Measurements from ENCODE around the gene GYS1. TPM values are rescaled to one million over a fixed set of nuclear protein-coding genes. Genes with fewer than 3 reads are reported as not detected.
"Not testable (repeated sequence)": the region's sequence is repeated elsewhere in the genome, so short reads cannot be mapped to it uniquely, and the experiment has no call there.

GYS1 gene
- total and polyA plus RNA-seq, 2 donors (not counting 1 experiment from before 2014, with no cell fraction given): 31.2 to 42.8 TPM

DNA sequence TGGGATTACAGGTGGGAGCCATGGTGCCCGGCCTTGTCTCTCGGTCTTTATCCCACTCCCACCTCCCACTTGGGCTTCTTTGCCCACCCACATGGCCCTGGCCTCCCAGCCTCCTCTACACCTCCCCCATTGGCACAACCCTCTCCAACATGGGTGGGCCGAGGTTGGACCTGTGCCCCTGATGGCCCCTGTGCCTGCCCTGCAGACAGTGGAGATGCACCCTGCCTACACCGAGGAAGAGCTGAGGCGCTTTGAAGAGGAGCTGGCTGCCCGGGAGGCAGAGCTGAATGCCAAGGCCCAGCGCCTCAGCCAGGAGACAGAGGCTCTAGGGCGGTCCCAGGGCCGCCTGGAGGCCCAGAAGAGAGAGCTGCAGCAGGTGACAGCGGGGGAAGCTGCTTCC lies 72.2 kb downstream of the GYS1 start:
- Histone ChIP-seq H3K27ac (ENCODE audit: insufficient read depth, low read length) (no peak overlapping the region), H3K4me3 (replicated peaks in 1 of 4; ENCODE audit: control extremely low read depth in 1 of 4, insufficient read depth in 1 of 4, low read depth in 3 of 4, low read length in 4 of 4) (no peak overlapping the region), H3K9me3 (ENCODE audit: control insufficient read depth, insufficient read depth, low read depth, low read length) (no peaks in the 10 kb centered on the region), H3K27me3 (ENCODE audit: control insufficient read depth, insufficient read depth, low read length) (no peaks in the 10 kb centered on the region), H3K4me1 (ENCODE audit: control insufficient read depth, extremely low read depth, insufficient read depth, low read length) (peaks cover 5% of the 10 kb centered on the region), H4K20me1 (ENCODE audit: control insufficient read depth, extremely low read depth, insufficient read depth, low read length) (no peaks in the 10 kb centered on the region), H3K36me3 (ENCODE audit: control insufficient read depth, insufficient read depth, low read length) (peaks cover 11% of the 10 kb centered on the region), H3K4me2 (ENCODE audit: extremely low read depth, insufficient read depth, low read length) (no peak overlapping the region), H3K9ac (ENCODE audit: insufficient read depth, low read length) (no peak overlapping the region), H2AFZ (ENCODE audit: low read length) (no peak overlapping the region), H3K79me2 (ENCODE audit: control insufficient read depth, insufficient read depth, low read length) (no peaks in the 10 kb centered on the region)
- TF ChIP-seq EZH2 (IDR thresholded peaks at IDR 0.05; ENCODE audit: low read length, missing control alignments): no peak
- TF ChIP-seq, protein P1, sequence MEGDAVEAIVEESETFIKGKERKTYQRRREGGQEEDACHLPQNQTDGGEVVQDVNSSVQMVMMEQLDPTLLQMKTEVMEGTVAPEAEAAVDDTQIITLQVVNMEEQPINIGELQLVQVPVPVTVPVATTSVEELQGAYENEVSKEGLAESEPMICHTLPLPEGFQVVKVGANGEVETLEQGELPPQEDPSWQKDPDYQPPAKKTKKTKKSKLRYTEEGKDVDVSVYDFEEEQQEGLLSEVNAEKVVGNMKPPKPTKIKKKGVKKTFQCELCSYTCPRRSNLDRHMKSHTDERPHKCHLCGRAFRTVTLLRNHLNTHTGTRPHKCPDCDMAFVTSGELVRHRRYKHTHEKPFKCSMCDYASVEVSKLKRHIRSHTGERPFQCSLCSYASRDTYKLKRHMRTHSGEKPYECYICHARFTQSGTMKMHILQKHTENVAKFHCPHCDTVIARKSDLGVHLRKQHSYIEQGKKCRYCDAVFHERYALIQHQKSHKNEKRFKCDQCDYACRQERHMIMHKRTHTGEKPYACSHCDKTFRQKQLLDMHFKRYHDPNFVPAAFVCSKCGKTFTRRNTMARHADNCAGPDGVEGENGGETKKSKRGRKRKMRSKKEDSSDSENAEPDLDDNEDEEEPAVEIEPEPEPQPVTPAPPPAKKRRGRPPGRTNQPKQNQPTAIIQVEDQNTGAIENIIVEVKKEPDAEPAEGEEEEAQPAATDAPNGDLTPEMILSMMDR (conservative IDR thresholded peaks at IDR 0.05 in 1 of 2, IDR thresholded peaks at IDR 0.05 in 1 of 2; ENCODE audit: low read depth in 1 of 2, low read length in 2 of 2): no peak
- DNase-seq (ENCODE audit: low read depth in 2 of 2): no peak

DNA sequence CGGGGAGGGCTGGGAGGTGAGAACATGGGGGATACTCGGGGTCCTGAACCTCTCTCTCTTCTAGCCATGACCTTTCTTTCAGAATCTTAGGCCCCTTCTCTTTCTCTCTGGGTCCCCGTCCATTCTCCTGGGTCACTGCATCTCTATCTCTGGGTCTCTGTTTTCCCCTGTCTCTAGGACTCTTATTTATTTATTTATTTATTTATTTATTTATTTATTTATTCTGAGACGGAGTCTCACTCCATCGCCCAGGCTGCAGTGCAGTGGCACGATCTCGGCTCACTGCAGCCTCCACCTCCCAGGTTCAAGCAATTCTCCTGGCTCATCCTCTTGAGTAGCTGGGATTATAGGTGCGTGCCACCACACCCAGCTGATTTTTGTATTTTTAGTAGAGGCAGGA lies 73.8 kb downstream of the GYS1 start:
- DNase-seq (ENCODE audit: low read depth in 2 of 2); H3K4me2 ChIP-seq (ENCODE audit: extremely low read depth, insufficient read depth, low read length); H3K27me3 ChIP-seq (ENCODE audit: control insufficient read depth, insufficient read depth, low read length); H3K79me2 ChIP-seq (ENCODE audit: control insufficient read depth, insufficient read depth, low read length); H3K9me3 ChIP-seq (ENCODE audit: control insufficient read depth, insufficient read depth, low read depth, low read length); H3K4me3 ChIP-seq (replicated peaks in 1 of 4; ENCODE audit: control extremely low read depth in 1 of 4, insufficient read depth in 1 of 4, low read depth in 3 of 4, low read length in 4 of 4); H3K4me1 ChIP-seq (ENCODE audit: control insufficient read depth, extremely low read depth, insufficient read depth, low read length); H3K9ac ChIP-seq (ENCODE audit: insufficient read depth, low read length); H3K27ac ChIP-seq (ENCODE audit: insufficient read depth, low read length); H4K20me1 ChIP-seq (ENCODE audit: control insufficient read depth, extremely low read depth, insufficient read depth, low read length); H2AFZ ChIP-seq (ENCODE audit: low read length): not testable (repeated sequence)
- H3K36me3 ChIP-seq (ENCODE audit: control insufficient read depth, insufficient read depth, low read length): peaks cover 11% of the 10 kb centered on the region

DNA sequence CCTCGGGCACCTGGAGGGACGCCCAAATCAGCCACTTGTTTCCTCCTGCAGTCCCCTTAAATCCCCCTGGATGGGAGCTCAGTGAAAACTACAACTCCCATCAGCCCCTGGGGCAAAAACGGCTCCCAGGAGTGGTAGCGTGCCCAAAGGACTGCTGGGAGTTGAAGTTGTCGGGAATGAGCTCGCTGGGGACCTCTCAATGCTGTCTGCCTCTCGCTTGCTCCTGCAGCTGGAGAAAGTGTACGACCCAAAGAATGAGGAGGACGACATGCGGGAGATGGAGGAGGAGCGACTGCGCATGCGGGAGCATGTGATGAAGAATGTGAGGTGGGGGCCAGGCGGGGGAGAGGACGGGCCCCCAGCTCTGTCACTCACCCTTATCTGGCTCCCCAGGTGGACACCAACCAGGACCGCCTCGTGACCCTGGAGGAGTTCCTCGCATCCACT lies 74.3 kb downstream of the GYS1 start:
- no peaks in the 10 kb centered on the region for H3K4me1 ChIP-seq (ENCODE audit: control insufficient read depth, extremely low read depth, insufficient read depth, low read length)
- TF ChIP-seq, protein P1 (conservative IDR thresholded peaks at IDR 0.05 in 1 of 2, IDR thresholded peaks at IDR 0.05 in 1 of 2; ENCODE audit: low read depth in 1 of 2, low read length in 2 of 2): no peak
- no peak for TF ChIP-seq EZH2 (IDR thresholded peaks at IDR 0.05; ENCODE audit: low read length, missing control alignments)
- no peaks in the 10 kb centered on the region for H3K79me2 ChIP-seq (ENCODE audit: control insufficient read depth, insufficient read depth, low read length)
- no peak for DNase-seq (ENCODE audit: low read depth in 2 of 2)
- no peak overlapping the region for H2AFZ ChIP-seq (ENCODE audit: low read length)
- no peaks in the 10 kb centered on the region for H4K20me1 ChIP-seq (ENCODE audit: control insufficient read depth, extremely low read depth, insufficient read depth, low read length)
- H3K9ac ChIP-seq (ENCODE audit: insufficient read depth, low read length): no peak overlapping the region
- no peak overlapping the region for H3K27ac ChIP-seq (ENCODE audit: insufficient read depth, low read length)
- H3K27me3 ChIP-seq (ENCODE audit: control insufficient read depth, insufficient read depth, low read length): no peaks in the 10 kb centered on the region
- H3K9me3 ChIP-seq (ENCODE audit: control insufficient read depth, insufficient read depth, low read depth, low read length): no peaks in the 10 kb centered on the region
- peaks cover 11% of the 10 kb centered on the region for H3K36me3 ChIP-seq (ENCODE audit: control insufficient read depth, insufficient read depth, low read length)
- no peak overlapping the region for H3K4me3 ChIP-seq (replicated peaks in 1 of 4; ENCODE audit: control extremely low read depth in 1 of 4, insufficient read depth in 1 of 4, low read depth in 3 of 4, low read length in 4 of 4)
- no peak overlapping the region for H3K4me2 ChIP-seq (ENCODE audit: extremely low read depth, insufficient read depth, low read length)

Other genes starting within 250 kb of the GYS1 start
- not detected in 2 replicates for gene IZUMO1, start 246.4 kb downstream of the GYS1 start, total RNA-seq
- gene IZUMO1, start 246.4 kb downstream of the GYS1 start, polyA plus RNA-seq: not detected in 2 replicates
- gene FUT1, start 240.7 kb downstream of the GYS1 start, total RNA-seq: under 0.01 and 0.17 TPM in 2 replicates
- 0.02 and 0.06 TPM in 2 replicates for gene FUT1, start 240.7 kb downstream of the GYS1 start, polyA plus RNA-seq
- gene FGF21, start 237.8 kb downstream of the GYS1 start, total RNA-seq: not detected in 2 replicates
- gene FGF21, start 237.8 kb downstream of the GYS1 start, polyA plus RNA-seq: not detected in 2 replicates
- 22.1 and 33.9 TPM in 2 replicates for gene BCAT2, start 182.3 kb downstream of the GYS1 start, total RNA-seq
- 22.8 and 23.2 TPM in 2 replicates for gene BCAT2, start 182.3 kb downstream of the GYS1 start, polyA plus RNA-seq
- gene HSD17B14, start 156.8 kb downstream of the GYS1 start, total RNA-seq: 7.7 and 11.1 TPM in 2 replicates
- 2.7 and 4.5 TPM in 2 replicates for gene HSD17B14, start 156.8 kb downstream of the GYS1 start, polyA plus RNA-seq
- gene PLEKHA4, start 124.7 kb downstream of the GYS1 start, total RNA-seq: 18.7 and 20.0 TPM in 2 replicates
- gene PLEKHA4, start 124.7 kb downstream of the GYS1 start, polyA plus RNA-seq: 6.6 and 11.1 TPM in 2 replicates
- 87.3 and 166 TPM in 2 replicates for gene PPP1R15A, start 120.9 kb downstream of the GYS1 start, total RNA-seq
- 46.3 and 116 TPM in 2 replicates for gene PPP1R15A, start 120.9 kb downstream of the GYS1 start, polyA plus RNA-seq
- gene TULP2, start 94.6 kb downstream of the GYS1 start, total RNA-seq: 0.51 and 0.83 TPM in 2 replicates
- gene TULP2, start 94.6 kb downstream of the GYS1 start, polyA plus RNA-seq: 0.10 and 0.28 TPM in 2 replicates
- gene NUCB1, start 93.0 kb downstream of the GYS1 start, total RNA-seq: 130 and 137 TPM in 2 replicates
- 101 and 129 TPM in 2 replicates for gene NUCB1, start 93.0 kb downstream of the GYS1 start, polyA plus RNA-seq
- 0.17 TPM in 1 of 2 replicates, not detected in the other for gene DHDH, start 59.6 kb downstream of the GYS1 start, total RNA-seq
- gene DHDH, start 59.6 kb downstream of the GYS1 start, polyA plus RNA-seq: 0.08 TPM in 1 of 2 replicates, not detected in the other
- 106 and 194 TPM in 2 replicates for gene BAX, start 38.4 kb downstream of the GYS1 start, total RNA-seq
- 70.1 and 90.3 TPM in 2 replicates for gene BAX, start 38.4 kb downstream of the GYS1 start, polyA plus RNA-seq
- 6,440 and 8,266 TPM in 2 replicates for gene FTL, start 28.0 kb downstream of the GYS1 start, total RNA-seq
- 1,844 and 2,689 TPM in 2 replicates for gene FTL, start 28.0 kb downstream of the GYS1 start, polyA plus RNA-seq
- 128 and 158 TPM in 2 replicates for gene RUVBL2, start 578 bp upstream of the GYS1 start, total RNA-seq
- 77.6 and 157 TPM in 2 replicates for gene RUVBL2, start 578 bp upstream of the GYS1 start, polyA plus RNA-seq
- gene LHB, start 23.8 kb upstream of the GYS1 start, total RNA-seq: not detected in 2 replicates
- gene LHB, start 23.8 kb upstream of the GYS1 start, polyA plus RNA-seq: 0.17 TPM in 1 of 2 replicates, not detected in the other
- gene CGB3, start 31.0 kb upstream of the GYS1 start, total RNA-seq: not detected in 2 replicates
- gene CGB3, start 31.0 kb upstream of the GYS1 start, polyA plus RNA-seq: not detected in 2 replicates
- gene CGB2, start 38.6 kb upstream of the GYS1 start, total RNA-seq: not detected in 2 replicates
- gene CGB2, start 38.6 kb upstream of the GYS1 start, polyA plus RNA-seq: not detected in 2 replicates
- gene CGB1, start 43.6 kb upstream of the GYS1 start, total RNA-seq: not detected in 2 replicates
- not detected in 2 replicates for gene CGB1, start 43.6 kb upstream of the GYS1 start, polyA plus RNA-seq
- not detected in 2 replicates for gene CGB5, start 50.5 kb upstream of the GYS1 start, total RNA-seq
- not detected in 2 replicates for gene CGB5, start 50.5 kb upstream of the GYS1 start, polyA plus RNA-seq
- not detected in 2 replicates for gene CGB8, start 55.8 kb upstream of the GYS1 start, total RNA-seq
- not detected in 2 replicates for gene CGB8, start 55.8 kb upstream of the GYS1 start, polyA plus RNA-seq
- gene CGB7, start 64.4 kb upstream of the GYS1 start, total RNA-seq: under 0.01 TPM in 2 replicates
- 0.07 and 0.12 TPM in 2 replicates for gene CGB7, start 64.4 kb upstream of the GYS1 start, polyA plus RNA-seq
- gene NTF4, start 71.5 kb upstream of the GYS1 start, total RNA-seq: not detected in 2 replicates
- gene NTF4, start 71.5 kb upstream of the GYS1 start, polyA plus RNA-seq: not detected in 2 replicates
- gene KCNA7, start 79.4 kb upstream of the GYS1 start, total RNA-seq: not detected in 2 replicates
- gene KCNA7, start 79.4 kb upstream of the GYS1 start, polyA plus RNA-seq: not detected in 2 replicates
- 114 and 142 TPM in 2 replicates for gene SNRNP70, start 92.1 kb upstream of the GYS1 start, total RNA-seq
- 72.2 and 83.0 TPM in 2 replicates for gene SNRNP70, start 92.1 kb upstream of the GYS1 start, polyA plus RNA-seq
- 8.0 and 10.9 TPM in 2 replicates for gene LIN7B, start 121.1 kb upstream of the GYS1 start, total RNA-seq
- 2.6 TPM in 2 replicates for gene LIN7B, start 121.1 kb upstream of the GYS1 start, polyA plus RNA-seq
- gene C19orf73, start 125.8 kb upstream of the GYS1 start, total RNA-seq: 0.51 and 0.83 TPM in 2 replicates
- gene C19orf73, start 125.8 kb upstream of the GYS1 start, polyA plus RNA-seq: 0.27 and 0.30 TPM in 2 replicates
- gene PPFIA3, start 126.2 kb upstream of the GYS1 start, total RNA-seq: 0.77 and 1.3 TPM in 2 replicates
- 0.37 and 0.62 TPM in 2 replicates for gene PPFIA3, start 126.2 kb upstream of the GYS1 start, polyA plus RNA-seq
- gene HRC, start 162.1 kb upstream of the GYS1 start, total RNA-seq: under 0.01 TPM in 1 of 2 replicates, not detected in the other
- gene HRC, start 162.1 kb upstream of the GYS1 start, polyA plus RNA-seq: 0.16 TPM in 1 of 2 replicates, not detected in the other
- 6.9 and 18.7 TPM in 2 replicates for gene TRPM4, start 164.5 kb upstream of the GYS1 start, total RNA-seq
- gene TRPM4, start 164.5 kb upstream of the GYS1 start, polyA plus RNA-seq: 6.1 and 6.7 TPM in 2 replicates

All from fibroblast of lung (primary cell).